GM12801 (cell line): ENCODE data around the gene SERPINE3.

Source experiments
- CTCF ChIP-seq: IDR thresholded peaks from one replicate; pipeline ENCODE4 v1.5.1; 2011; ENCODE audit warnings: control low read depth; ENCODE audit not compliant: insufficient read length; ENCODE audit errors: extremely low read depth

SERPINE3 gene

GRCh38 chr13:51373451-51373850 lies 34.0 kb downstream of the SERPINE3 start:
- TF ChIP-seq CTCF: no peak

DNA sequence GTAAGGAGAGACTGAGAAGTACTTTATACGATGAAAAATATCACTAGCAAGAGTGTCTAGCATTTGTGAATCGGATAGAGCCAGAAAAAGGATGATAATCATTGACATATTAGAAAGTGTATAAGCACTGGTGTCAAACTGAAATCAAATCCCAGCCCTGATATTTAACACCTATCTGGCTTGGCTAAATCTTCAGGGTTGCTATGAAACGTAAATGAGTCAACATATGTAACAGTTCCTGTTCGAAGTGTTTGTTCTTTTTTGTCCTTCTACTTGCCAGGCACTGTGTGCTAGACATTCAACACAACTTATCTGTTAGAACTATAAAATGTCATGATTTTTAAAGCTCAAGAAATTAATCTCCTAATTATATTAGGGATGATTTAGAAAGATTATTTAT lies 40.8 kb downstream of the SERPINE3 start:
- TF ChIP-seq CTCF: no peak

DNA sequence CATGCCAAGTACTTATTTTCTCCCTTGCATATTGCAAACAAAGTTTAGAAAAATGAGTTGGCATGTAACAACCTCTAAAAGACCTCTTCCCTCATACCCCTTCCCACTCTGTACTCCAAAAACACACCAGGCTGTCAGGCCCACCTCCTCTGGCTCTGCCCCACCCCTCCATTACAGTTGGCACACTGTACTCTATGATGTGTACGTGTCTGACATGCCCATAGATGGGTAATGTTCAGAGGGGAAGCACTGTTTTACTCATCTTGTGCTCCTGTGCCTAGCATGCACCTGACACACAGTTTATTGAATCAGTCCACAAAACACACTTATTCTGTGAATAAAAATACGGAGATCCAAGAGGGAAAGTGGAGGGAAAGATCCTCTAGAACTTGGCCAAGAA lies 45.6 kb downstream of the SERPINE3 start:
- TF ChIP-seq CTCF: no peak

GRCh38 chr13:51394724-51395123 lies 55.2 kb downstream of the SERPINE3 start:
- TF ChIP-seq CTCF: no peak

- TF ChIP-seq CTCF: no peak
These were observed 56.9 kb downstream of the SERPINE3 start for GRCh38 chr13:51396352-51396751.

DNA sequence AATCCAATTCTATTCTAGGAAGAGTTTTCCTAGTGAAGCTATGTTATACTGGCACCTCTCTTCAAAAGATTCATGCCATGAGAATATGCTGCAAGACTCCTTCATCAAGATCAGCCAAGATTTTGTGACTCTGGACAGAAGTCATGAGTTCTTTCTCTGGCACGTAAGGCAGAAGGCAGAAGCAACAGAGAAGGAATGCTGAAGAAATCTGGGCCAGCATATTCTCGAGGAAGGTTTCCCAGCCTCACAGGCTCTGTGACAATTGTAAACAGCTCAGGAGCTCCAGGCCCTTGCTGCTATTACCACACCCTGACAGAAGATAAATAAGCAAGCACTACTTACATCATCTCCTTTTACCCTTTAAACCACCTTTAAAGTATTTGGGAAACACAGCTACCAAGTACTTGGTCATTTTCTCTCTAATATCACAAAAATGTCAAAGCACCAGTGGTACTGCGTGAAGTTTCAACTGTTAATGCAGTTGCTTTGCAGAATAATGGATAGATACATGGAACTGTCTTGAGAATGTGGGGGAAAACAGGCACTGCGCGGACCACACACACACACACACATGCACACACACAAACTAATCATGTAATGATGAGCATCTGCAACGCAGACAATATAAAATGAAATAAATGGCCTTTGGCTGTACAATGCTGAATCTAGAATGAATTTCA lies 57.9 kb downstream of the SERPINE3 start:
- TF ChIP-seq CTCF: no peak

DNA sequence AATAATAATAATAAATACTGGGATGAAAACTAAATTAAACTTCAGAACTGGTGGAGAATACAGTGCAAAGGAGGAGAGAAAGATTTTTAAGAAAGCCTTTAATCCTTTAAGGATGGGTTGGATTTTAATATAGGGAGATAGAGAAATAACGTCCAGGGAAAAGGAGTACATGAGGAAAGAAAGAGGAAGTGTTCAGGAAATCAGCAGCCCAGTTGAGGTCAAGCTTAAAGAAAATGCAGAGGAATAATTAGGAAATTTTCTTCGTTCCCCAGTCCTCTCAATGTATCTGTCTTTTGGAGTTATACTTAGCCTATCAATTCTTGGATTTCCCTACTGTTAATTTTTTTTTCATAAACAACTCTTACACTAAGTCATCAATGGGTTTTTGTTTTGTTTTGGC lies 65.7 kb downstream of the SERPINE3 start:
- no peak for TF ChIP-seq CTCF

GRCh38 chr13:51412431-51412830 lies 72.9 kb downstream of the SERPINE3 start:
- no peak for TF ChIP-seq CTCF
